HuH-7.5 (cell line): ENCODE results near the gene CNOT6.

Experiments
- DNase-seq: peaks from one replicate; pipeline ENCODE4 v3.0.0; 2011; ENCODE audit warnings: low spot score

Gene CNOT6

DNA sequence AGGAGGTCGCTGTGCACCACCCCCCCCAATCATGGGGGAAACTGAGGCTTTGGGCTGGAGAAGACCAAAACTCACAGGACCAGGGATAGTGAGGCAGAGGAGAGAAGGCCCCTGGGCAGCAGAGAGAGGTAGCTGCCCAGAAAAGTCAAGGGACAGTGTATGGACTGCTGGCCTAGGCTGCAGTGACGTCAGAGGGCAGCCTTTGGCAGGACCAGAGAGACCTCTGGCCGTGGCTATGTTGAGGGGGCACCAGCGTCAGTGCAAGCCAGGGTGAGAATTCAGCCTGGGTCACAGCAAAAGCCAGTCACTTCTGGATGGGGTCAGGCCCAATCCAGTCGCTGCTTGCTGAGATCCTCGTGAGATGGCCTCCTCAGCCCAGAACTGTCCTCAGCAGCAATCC, 128.7 kb downstream of the CNOT6 start:
- DNase-seq: no peak

DNA sequence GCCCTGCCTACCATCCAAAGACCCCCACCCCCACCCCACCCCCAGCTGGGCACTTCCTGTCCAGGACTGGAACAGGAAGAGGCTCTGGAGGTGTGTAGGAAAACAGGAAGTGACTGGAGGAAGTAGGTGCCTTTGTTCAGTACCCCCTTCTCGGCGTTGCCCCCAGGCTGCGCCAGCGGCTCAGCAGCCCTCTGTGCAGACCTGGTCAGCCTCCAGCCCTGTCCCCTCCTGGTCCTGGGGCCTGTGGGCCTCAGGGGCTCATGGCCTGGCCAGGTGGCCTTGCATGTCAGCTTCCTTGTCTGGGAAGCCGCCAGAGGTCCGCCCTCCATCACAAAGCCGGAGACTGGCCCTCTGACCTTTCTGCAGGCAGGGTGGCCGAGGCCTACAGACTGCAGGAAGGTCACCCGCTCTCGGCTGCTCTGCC, 129.2 kb downstream of the CNOT6 start:
- no peak for DNase-seq

DNA sequence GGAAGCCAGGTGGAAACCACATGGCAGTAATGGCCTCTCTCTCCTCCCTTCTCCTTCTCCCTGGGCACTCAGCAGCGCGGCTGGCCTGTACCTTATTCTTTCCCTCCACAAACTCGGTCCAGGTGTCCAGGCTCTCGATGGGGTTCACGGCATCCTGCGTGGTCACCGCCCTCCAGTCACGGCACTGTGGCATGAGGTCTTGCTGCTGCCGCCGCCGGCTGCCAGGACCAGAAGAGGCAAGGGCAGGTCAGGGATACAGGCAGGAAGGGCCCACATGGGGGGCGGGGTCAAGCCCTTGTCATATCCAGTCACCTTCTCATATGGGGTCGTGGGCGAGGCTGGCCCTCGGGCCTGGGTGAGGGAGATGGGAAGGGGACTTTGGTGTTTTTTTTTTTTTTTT, 129.7 kb downstream of the CNOT6 start:
- no peak for DNase-seq

DNA sequence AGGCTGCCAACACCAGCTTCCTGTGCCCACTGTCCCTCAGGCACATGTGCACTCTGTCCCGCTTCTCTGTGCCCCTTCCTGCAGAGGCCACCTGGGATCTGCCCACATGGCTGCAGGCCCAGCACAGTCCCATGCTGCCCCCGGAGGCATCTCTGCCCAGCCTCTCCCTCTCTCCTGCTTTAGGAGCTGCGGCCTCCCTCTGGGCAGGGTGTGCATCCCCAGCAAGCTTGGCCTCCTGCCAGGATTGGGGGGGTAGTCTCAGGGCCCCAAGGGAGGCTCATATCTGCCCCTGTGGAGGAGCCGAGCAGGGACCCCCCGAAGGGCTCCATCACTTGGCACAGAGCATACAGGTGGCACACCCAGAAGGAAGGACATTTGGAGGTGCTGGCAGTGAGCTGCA, 130.4 kb downstream of the CNOT6 start:
- no peak for DNase-seq

DNA sequence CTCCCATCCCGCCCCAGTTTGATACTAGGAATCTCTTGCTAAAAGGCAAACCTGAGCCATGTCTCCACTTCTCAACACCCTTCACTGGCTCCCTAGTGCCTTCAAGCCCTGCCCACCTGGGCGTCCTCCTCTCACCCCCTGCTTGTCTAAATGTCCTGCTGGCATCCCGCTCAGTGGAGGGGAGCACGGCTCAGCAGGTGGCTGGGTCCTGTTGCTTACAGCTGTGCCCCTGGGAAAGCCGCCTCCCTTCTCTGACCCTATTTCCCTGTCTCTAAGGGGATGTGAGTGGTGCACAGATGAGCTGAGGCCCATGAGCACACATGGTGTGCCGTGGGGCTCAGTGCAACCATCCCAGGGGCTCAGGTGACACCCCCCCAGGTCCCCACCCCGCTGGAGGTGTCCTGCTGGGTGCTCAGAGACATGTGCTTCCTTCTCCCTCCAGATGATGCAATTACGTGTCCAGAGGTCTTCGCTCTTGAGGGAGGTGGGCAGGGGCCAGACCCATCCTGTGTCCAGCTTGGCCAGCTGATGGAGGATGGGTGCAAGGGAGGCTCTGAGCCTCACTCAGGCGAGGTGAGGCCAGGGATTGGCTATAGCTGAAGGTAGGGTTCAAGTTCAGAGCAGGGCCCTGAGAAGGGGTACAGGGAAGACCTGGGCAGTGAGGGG, 131.1 kb downstream of the CNOT6 start:
- DNase-seq: no peak

DNA sequence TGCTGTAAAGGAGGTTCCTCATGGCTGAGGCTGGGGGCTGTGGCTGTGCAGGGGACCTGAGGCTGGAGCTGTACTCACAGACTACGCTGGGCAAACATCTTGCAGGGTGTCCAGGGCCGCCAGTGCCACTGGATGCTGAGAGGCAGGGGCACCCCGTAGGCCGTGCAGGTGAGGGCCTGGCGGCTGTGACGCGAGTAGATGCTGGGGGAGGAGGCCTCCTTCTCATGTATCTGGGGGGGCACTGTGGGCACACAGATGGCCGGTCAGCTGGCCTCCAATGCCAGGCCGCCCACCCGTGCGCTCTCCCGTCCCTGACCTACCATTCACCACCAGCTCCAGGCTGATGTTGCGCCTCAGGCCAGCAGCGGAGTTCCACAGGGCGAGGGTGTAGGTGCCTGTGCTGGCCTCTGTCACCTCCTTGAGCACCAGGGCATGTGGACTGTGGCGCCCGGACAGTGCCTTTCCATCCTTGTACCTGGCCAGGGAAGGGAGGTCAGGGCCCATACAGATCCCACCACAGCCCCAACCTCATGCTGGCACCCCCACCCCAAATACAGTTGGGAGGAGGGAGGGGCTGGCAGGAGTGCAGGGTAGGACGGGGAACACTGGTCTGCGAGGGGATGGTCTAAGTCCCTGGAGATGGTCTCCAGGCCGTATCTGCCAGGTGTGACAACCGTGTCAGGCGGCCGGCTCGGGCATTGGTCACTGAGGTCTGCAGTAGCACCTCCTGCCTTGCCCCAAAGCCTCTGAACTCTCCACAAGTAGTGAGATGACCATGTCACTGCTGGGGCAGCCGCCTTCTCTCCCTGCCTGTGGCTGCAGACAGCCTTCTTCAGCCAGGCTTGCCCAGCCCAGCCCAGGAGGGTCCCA, 131.8 kb downstream of the CNOT6 start:
- no peak for DNase-seq

DNA sequence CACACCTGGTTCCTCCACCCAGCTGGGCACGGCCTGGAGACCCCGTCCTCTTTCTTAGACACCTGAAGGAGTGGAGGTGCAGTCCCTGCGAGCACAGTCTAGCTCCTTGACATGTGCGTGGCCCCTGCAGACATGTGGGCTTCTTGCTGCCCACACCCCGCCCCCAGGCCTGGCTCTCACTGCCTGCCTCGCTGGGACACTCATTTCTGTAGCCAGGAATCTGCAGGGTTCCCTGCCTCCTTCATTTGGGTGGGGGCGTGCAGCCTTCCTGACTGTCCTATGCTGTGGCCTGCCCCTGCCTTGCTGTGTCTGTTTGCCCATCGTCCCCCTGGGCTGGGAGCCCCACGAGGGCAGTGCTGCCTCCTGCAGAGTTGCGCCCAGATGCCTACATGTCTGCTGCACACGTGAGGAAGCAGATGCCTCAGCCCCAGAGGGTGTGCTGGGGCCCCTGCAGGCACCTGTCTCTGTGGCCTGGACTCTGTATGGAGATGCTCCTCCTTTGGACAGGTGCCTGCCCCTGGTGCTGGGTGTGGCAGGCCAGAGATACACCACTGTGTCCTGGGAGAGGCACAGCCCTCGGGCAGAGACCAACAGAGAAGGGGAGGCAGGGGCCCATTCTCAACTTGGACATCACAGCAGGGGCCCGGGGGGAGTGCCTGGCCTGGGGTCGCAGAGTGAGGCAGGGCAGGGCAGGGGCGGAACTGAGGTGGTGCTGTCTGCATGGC, 132.6 kb downstream of the CNOT6 start:
- DNase-seq: no peak

DNA sequence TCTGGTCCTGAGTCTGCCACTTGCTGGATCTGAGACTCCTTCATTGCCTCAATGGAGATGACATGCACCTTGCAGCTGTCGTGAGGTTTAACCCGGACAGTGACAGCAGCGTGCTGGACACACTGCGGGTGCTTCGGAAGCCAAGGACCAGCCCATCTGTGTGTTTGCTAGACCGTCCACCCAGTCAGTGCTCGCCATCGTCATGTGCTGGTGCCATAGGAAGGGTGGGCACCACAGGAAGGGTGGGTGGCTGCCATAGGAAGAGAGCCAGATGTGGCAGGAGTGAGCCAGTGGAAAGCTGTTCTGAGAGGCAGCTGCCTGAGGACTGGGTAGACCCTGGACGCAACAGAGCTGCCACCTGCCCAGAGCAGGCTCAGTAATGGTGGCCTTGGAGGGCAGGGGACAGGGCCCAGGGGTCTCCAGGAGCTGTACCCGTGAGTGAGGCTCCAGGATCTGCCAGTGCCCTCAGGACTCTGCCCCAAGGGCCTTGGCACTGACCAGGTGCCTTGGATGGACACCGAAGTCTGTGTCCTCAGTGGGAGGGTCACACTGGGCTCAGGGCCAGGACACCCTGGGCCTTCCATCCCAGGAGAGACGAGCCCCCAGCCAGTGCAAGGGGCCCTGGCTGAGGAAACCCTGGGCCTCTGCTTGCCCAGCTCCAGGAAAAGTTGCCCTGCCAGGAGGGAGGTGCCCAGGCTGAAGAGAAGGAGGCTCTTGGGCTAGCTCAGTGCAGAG, 133.4 kb downstream of the CNOT6 start:
- DNase-seq: no peak
